GM23338 (cell line): ENCODE measurements around the gene CD63.

Experiments used
- CTCF ChIP-seq, 2 experiments: fragments of 200-600 bp in 1 of 2; sonication (generic) in 1 of 2; conservative IDR thresholded peaks; 2 replicates each; pipeline versions ENCODE4 v1.5.1 to v1.6.1; 2016 to 2017; ENCODE audit warnings: antibody characterized with exemption in 2 of 2, low read depth in 2 of 2, mild to moderate bottlenecking in 2 of 2, moderate library complexity in 1 of 2
- EZH2 ChIP-seq: fragments of 200-600 bp; sonication (generic); IDR thresholded peaks from one replicate; pipeline ENCODE4 v1.8.0; 2017; ENCODE audit warnings: antibody characterized with exemption, mild to moderate bottlenecking, low read depth; ENCODE audit not compliant: unreplicated experiment

GRCh38 chr12:55726971-55727370 is 1.8 kb downstream of the CD63 start:
- TF ChIP-seq CTCF (conservative IDR thresholded peaks at IDR 0.05; ENCODE audit: low read depth in 2 of 2) (no peak), EZH2 (no peak)
